Hepatocyte (in vitro differentiated cells): ENCODE measurements around the gene OPCML. TPM values are rescaled to one million over a fixed set of nuclear protein-coding genes. Genes with fewer than 3 reads are reported as not detected.

Source experiments
- DNase-seq: peaks from one replicate; pipeline ENCODE4 v3.0.0-alpha.2; 2016; ENCODE audit warnings: low spot score
- H2AFZ ChIP-seq: fragments of 200-600 bp; sonication (generic); 2 replicates; pipeline ENCODE4 v1.6.0; 2016; ENCODE audit warnings: antibody characterized with exemption, mild to moderate bottlenecking
- H3K27ac ChIP-seq: fragments of 200-600 bp; sonication (generic); 2 replicates; pipeline ENCODE4 v1.5.1; 2016; ENCODE audit warnings: mild to moderate bottlenecking
- H3K27me3 ChIP-seq: fragments of 200-600 bp; sonication (generic); 2 replicates; pipeline ENCODE4 v1.6.1; 2016
- H3K36me3 ChIP-seq: fragments of 200-600 bp; sonication (generic); replicated peaks from 2 replicates; pipeline ENCODE4 v1.5.1; 2016; ENCODE audit warnings: low read depth; ENCODE audit not compliant: insufficient read depth
- H3K4me1 ChIP-seq: fragments of 200-600 bp; sonication (generic); 2 replicates; pipeline ENCODE4 v1.5.1; 2016; ENCODE audit warnings: mild to moderate bottlenecking, moderate library complexity; ENCODE audit not compliant: insufficient read depth
- H3K4me2 ChIP-seq: fragments of 200-600 bp; sonication (generic); 2 replicates; pipeline ENCODE4 v1.6.0; 2016
- H3K4me3 ChIP-seq: fragments of 200-600 bp; sonication (generic); 2 replicates; pipeline ENCODE4 v1.5.1; 2016; ENCODE audit warnings: mild to moderate bottlenecking
- H3K79me2 ChIP-seq: fragments of 200-600 bp; sonication (generic); 2 replicates; pipeline ENCODE4 v1.6.0; 2017; ENCODE audit warnings: mild to moderate bottlenecking
- H3K9me2 ChIP-seq: fragments of 200-600 bp; sonication (generic); replicated peaks from 2 replicates; pipeline ENCODE4 v1.6.0; 2017; ENCODE audit warnings: mild to moderate bottlenecking; ENCODE audit not compliant: insufficient read depth
- H3K9me3 ChIP-seq: fragments of 200-600 bp; sonication (generic); 2 replicates; pipeline ENCODE4 v1.5.1; 2016; ENCODE audit warnings: low read depth, mild to moderate bottlenecking
- H4K20me1 ChIP-seq: fragments of 200-600 bp; sonication (generic); 2 replicates; pipeline ENCODE4 v1.6.0; 2016; ENCODE audit warnings: mild to moderate bottlenecking; ENCODE audit not compliant: insufficient read depth, poor library complexity, severe bottlenecking
- CTCF ChIP-seq: fragments of 200-600 bp; sonication (generic); IDR thresholded peaks from 2 replicates; pipeline ENCODE4 v1.5.1; 2016; ENCODE audit warnings: antibody characterized with exemption, mild to moderate bottlenecking; ENCODE audit not compliant: poor library complexity
- EZH2 ChIP-seq: fragments of 200-600 bp; sonication (generic); IDR thresholded peaks from 2 replicates; pipeline ENCODE4 v1.6.1; 2016; ENCODE audit warnings: antibody characterized with exemption, mild to moderate bottlenecking, borderline replicate concordance
- EZH2phosphoT487 ChIP-seq: fragments of 200-600 bp; sonication (generic); IDR thresholded peaks from one replicate; pipeline ENCODE4 v1.6.1; 2018; ENCODE audit warnings: antibody characterized with exemption, mild to moderate bottlenecking, low read depth, moderate library complexity; ENCODE audit not compliant: unreplicated experiment, severe bottlenecking
- WGBS: methylation state at CpG from one replicate; pipeline ENCODE4 v1.1.6; 2016; ENCODE audit warnings: low lambda C conversion rate; ENCODE audit errors: missing lambda C conversion rate; 5-methylcytosine and 5-hydroxymethylcytosine counted together
- polyA plus RNA-seq: library from polyadenylated mRNA; unstranded; fragments of >200 nt; fragmentation: Nextera tagmentation; extraction: Ambion mirVana; gene quantifications from 2 replicates; pipeline ENCODE4 v1.2.1, GENCODE V29; 2016
- total RNA-seq: library from RNA; depleted of rRNA; stranded (reverse); fragments of >200 nt; gene quantifications from 2 replicates; pipeline ENCODE4 v1.2.3, GENCODE V29; 2014

Gene OPCML
- total and polyA plus RNA-seq, 2 experiments from 2014 or later = 0.37 to 0.98 TPM

GRCh38 chr11:132881622-132882021, 650.7 kb downstream of the OPCML start:
- Histone ChIP-seq H3K9me2 (no peaks in the 10 kb centered on the region), H3K9me3 (no peaks in the 10 kb centered on the region), H4K20me1 (no peaks in the 10 kb centered on the region), H3K4me1 (no peaks in the 10 kb centered on the region), H3K79me2 (no peaks in the 10 kb centered on the region), H3K36me3 (no peaks in the 10 kb centered on the region), H2AFZ (no peak overlapping the region), H3K27ac (no peak overlapping the region), H3K4me2 (no peak overlapping the region), H3K4me3 (no peak overlapping the region), H3K27me3 (peaks cover 3% of the 10 kb centered on the region)
- 85% methylated on average over 3 of the region's 3 CpGs for WGBS
- TF ChIP-seq CTCF (no peak), EZH2 (no peak), EZH2phosphoT487 (no peak)
- DNase-seq = no peak

GRCh38 chr11:132878111-132878510, 654.2 kb downstream of the OPCML start:
- no peak overlapping the region for H3K27ac ChIP-seq
- WGBS = 84% methylated on average over 5 of the region's 5 CpGs
- no peaks in the 10 kb centered on the region for H3K9me3 ChIP-seq
- no peak overlapping the region for H2AFZ ChIP-seq
- DNase-seq = no peak
- H3K4me1 ChIP-seq = no peaks in the 10 kb centered on the region
- no peaks in the 10 kb centered on the region for H3K36me3 ChIP-seq
- no peak overlapping the region for H3K4me3 ChIP-seq
- TF ChIP-seq EZH2 (no peak), CTCF (no peak), EZH2phosphoT487 (no peak)
- H4K20me1 ChIP-seq = no peaks in the 10 kb centered on the region
- peaks cover 3% of the 10 kb centered on the region for H3K27me3 ChIP-seq
- no peaks in the 10 kb centered on the region for H3K9me2 ChIP-seq
- H3K79me2 ChIP-seq = no peaks in the 10 kb centered on the region
- no peak overlapping the region for H3K4me2 ChIP-seq

- Histone ChIP-seq H3K4me2 (no peak overlapping the region), H2AFZ (no peak overlapping the region), H3K9me3 (no peaks in the 10 kb centered on the region), H4K20me1 (no peaks in the 10 kb centered on the region), H3K27me3 (peaks cover 3% of the 10 kb centered on the region), H3K27ac (no peak overlapping the region), H3K4me3 (no peak overlapping the region), H3K36me3 (no peaks in the 10 kb centered on the region), H3K9me2 (no peaks in the 10 kb centered on the region), H3K4me1 (no peaks in the 10 kb centered on the region), H3K79me2 (no peaks in the 10 kb centered on the region)
- WGBS = 90% methylated on average over 6 of the region's 6 CpGs
- TF ChIP-seq EZH2 (no peak), CTCF (no peak), EZH2phosphoT487 (no peak)
- DNase-seq = no peak
Measured at GRCh38 chr11:132876705-132877104, 655.6 kb downstream of the OPCML start.

GRCh38 chr11:132876239-132876638, 656.1 kb downstream of the OPCML start:
- Histone ChIP-seq H3K27me3 (peaks cover 3% of the 10 kb centered on the region), H3K36me3 (no peaks in the 10 kb centered on the region), H4K20me1 (no peaks in the 10 kb centered on the region), H3K4me2 (no peak overlapping the region), H2AFZ (no peak overlapping the region), H3K9me3 (no peaks in the 10 kb centered on the region), H3K4me3 (no peak overlapping the region), H3K9me2 (no peaks in the 10 kb centered on the region), H3K79me2 (no peaks in the 10 kb centered on the region), H3K27ac (no peak overlapping the region), H3K4me1 (no peaks in the 10 kb centered on the region)
- DNase-seq = no peak
- 63% methylated on average over 3 of the region's 3 CpGs for WGBS
- TF ChIP-seq EZH2 (no peak), CTCF (no peak)
